ENCODE data around the gene HEPHL1.

GRCh38 chr11:94020777-94021481 lies at the start of gene HEPHL1:
- TF ChIP-seq REST (IDR thresholded peaks at IDR 0.05; ENCODE audit: low read depth) (no peak), CEBPB (IDR thresholded peaks at IDR 0.05) (no peak), MAX (IDR thresholded peaks at IDR 0.05) (no peak), YY1 (IDR thresholded peaks at IDR 0.05; ENCODE audit: low read depth) (no peak), TAF1 (IDR thresholded peaks at IDR 0.05; ENCODE audit: low read depth) (no peak), EGR1 (IDR thresholded peaks at IDR 0.05) (no peak), NFIC (IDR thresholded peaks at IDR 0.05) (no peak), TCF12 (IDR thresholded peaks at IDR 0.05; ENCODE audit: low read depth) (no peak), CREB1 (IDR thresholded peaks at IDR 0.05; ENCODE audit: low read depth) (no peak)
- TF ChIP-seq, protein P1, sequence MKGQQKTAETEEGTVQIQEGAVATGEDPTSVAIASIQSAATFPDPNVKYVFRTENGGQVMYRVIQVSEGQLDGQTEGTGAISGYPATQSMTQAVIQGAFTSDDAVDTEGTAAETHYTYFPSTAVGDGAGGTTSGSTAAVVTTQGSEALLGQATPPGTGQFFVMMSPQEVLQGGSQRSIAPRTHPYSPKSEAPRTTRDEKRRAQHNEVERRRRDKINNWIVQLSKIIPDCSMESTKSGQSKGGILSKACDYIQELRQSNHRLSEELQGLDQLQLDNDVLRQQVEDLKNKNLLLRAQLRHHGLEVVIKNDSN (IDR thresholded peaks at IDR 0.05): no peak

Measured in Ishikawa (cell line).